ENCODE results near the gene CCDC107. TPM values are rescaled to one million over a fixed set of nuclear protein-coding genes. Genes with fewer than 3 reads are reported as not detected.

Gene CCDC107
- total and polyA plus RNA-seq, 9 donors, result 14.6 to 29.8 (median 17.9) TPM

- DNase-seq, result peak; percentile 46 to 69 (median 62)
- H3K9me3 ChIP-seq, result no peaks in the 10 kb centered on the region
- no peaks in the 10 kb centered on the region for H3K4me1 ChIP-seq (ENCODE audit: insufficient read depth)
- no peaks in the 10 kb centered on the region for H3K27me3 ChIP-seq
- 33 to 34% (median 33%) methylated on average over 9 of the region's 9 CpGs for WGBS, 3 donors
- H3K27ac ChIP-seq, result no peak overlapping the region
- no peak overlapping the region for H3K4me3 ChIP-seq
- intact Hi-C loops (cut with DNase I), result no loop called here
- TF ChIP-seq POLR2A (IDR thresholded peaks at IDR 0.05), result no peak
- TF ChIP-seq CTCF (IDR thresholded peaks at IDR 0.05), result peak; percentile 59 to 78 (median 71)
- H3K36me3 ChIP-seq, result no peaks in the 10 kb centered on the region
These were observed 38.6 kb downstream of the CCDC107 start for GRCh38 chr9:35696520-35697215.

GRCh38 chr9:35697486-35697885, 39.4 kb downstream of the CCDC107 start:
- Histone ChIP-seq H3K27ac (no peak overlapping the region), H3K36me3 (no peaks in the 10 kb centered on the region), H3K4me3 (no peak overlapping the region), H3K9me3 (no peaks in the 10 kb centered on the region), H3K4me1 (ENCODE audit: insufficient read depth) (no peaks in the 10 kb centered on the region), H3K27me3 (no peaks in the 10 kb centered on the region)
- intact Hi-C loops (cut with DNase I), result no loop called here
- 68 to 79% (median 75%) methylated on average over 14 of the region's 14 CpGs for WGBS, 3 donors
- TF ChIP-seq EP300 (IDR thresholded peaks at IDR 0.05), result no peak
- TF ChIP-seq CTCF (IDR thresholded peaks at IDR 0.05), result no peak
- TF ChIP-seq POLR2A (IDR thresholded peaks at IDR 0.05), result no peak
- DNase-seq, result no peak

GRCh38 chr9:35698231-35698630, 40.1 kb downstream of the CCDC107 start:
- intact Hi-C loops (cut with DNase I), result no loop called here
- Histone ChIP-seq H3K27ac (no peak overlapping the region), H3K27me3 (no peaks in the 10 kb centered on the region), H3K4me1 (ENCODE audit: insufficient read depth) (no peaks in the 10 kb centered on the region), H3K36me3 (no peaks in the 10 kb centered on the region), H3K4me3 (no peak overlapping the region), H3K9me3 (no peaks in the 10 kb centered on the region)
- no peak for DNase-seq
- WGBS, 3 donors, result 78 to 84% (median 82%) methylated on average over 5 of the region's 5 CpGs
- TF ChIP-seq CTCF (IDR thresholded peaks at IDR 0.05), result no peak
- TF ChIP-seq POLR2A (IDR thresholded peaks at IDR 0.05), result no peak
- no peak for TF ChIP-seq EP300 (IDR thresholded peaks at IDR 0.05)

GRCh38 chr9:35700031-35700430, 41.9 kb downstream of the CCDC107 start:
- TF ChIP-seq CTCF (IDR thresholded peaks at IDR 0.05), result no peak
- no peak for TF ChIP-seq EP300 (IDR thresholded peaks at IDR 0.05)
- no peak for TF ChIP-seq POLR2A (IDR thresholded peaks at IDR 0.05)
- Histone ChIP-seq H3K36me3 (no peaks in the 10 kb centered on the region), H3K4me1 (ENCODE audit: insufficient read depth) (no peaks in the 10 kb centered on the region), H3K9me3 (no peaks in the 10 kb centered on the region), H3K27ac (no peak overlapping the region), H3K27me3 (no peaks in the 10 kb centered on the region), H3K4me3 (no peak overlapping the region)
- intact Hi-C loops (cut with DNase I), result no loop called here
- WGBS, 3 donors, result 63 to 77% (median 70%) methylated on average over 11 of the region's 11 CpGs
- no peak for DNase-seq

Measured in ovary (tissue), 9 donors.